Gastroesophageal sphincter (tissue), 3 donors: ENCODE data around the gene SLC16A11.

ENCODE experiments used
- CTCF ChIP-seq, 4 experiments: fragments of 200-600 bp in 2 of 4; fragments of 450-650 bp in 2 of 4; sonication (generic) in 1 of 4; IDR thresholded peaks; one replicate each; pipeline ENCODE4 v1.5.1; 2017 to 2019; ENCODE audit warnings: antibody characterized with exemption in 4 of 4, mild to moderate bottlenecking in 2 of 4, moderate library complexity in 2 of 4
- POLR2A ChIP-seq, 2 donors: fragments of 450-650 bp; IDR thresholded peaks; one replicate each; pipeline ENCODE4 v1.6.1; 2017; ENCODE audit warnings: antibody characterized with exemption in 2 of 2, mild to moderate bottlenecking in 2 of 2, moderate library complexity in 1 of 2

DNA sequence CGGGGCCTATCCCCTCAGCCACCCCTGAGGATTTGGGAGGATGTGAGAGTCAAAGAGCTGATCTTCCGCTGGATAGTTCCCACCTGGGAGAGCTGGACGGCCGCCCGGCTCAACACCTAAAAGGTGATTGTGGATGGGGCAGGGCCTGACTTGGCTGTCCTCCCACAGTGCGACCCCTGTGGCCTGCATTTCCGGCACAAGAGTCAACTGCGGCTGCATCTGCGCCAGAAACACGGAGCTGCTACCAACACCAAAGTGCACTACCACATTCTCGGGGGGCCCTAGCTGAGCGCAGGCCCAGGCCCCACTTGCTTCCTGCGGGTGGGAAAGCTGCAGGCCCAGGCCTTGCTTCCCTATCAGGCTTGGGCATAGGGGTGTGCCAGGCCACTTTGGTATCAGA, 16.6 kb downstream of the SLC16A11 start:
- no peak for TF ChIP-seq CTCF (IDR thresholded peaks at IDR 0.05)
- TF ChIP-seq POLR2A (IDR thresholded peaks at IDR 0.05): no peak
